IMR-90 (cell line): Measurements from ENCODE around the gene HSD17B8. TPM values are rescaled to one million over a fixed set of nuclear protein-coding genes. Genes with fewer than 3 reads are reported as not detected.
A peak's percentile ranks its signal among the peaks of the same experiment; 100 is the strongest.

ENCODE experiments used
- ATAC-seq: fragments of 200-7000 bp; cut with Tn5 transposase; 2 replicates; pipeline ENCODE4 v1.9.1; 2020; ENCODE audit warnings: low read depth, mild to moderate bottlenecking, moderate library complexity
- BruUV-seq: library from RNA; stranded (reverse); fragments of 400-500 nt; replicated peaks from 2 replicates; lab custom pipeline; 2021; lab: Mats Ljungman, UMichigan
- CTCF ChIA-PET: fragments of 300-600 bp; formaldehyde crosslinking; extraction: SDS; loops from one replicate; lab custom pipeline; 2021; ENCODE audit warnings: antibody characterized with exemption; lab: Yijun Ruan, JAX
- POLR2A ChIA-PET: fragments of 300-600 bp; sonication (Branson Sonifier 250); formaldehyde crosslinking; loops from one replicate; lab custom pipeline; 2022; ENCODE audit warnings: antibody characterized with exemption; ENCODE audit not compliant: unreplicated experiment; lab: Charles Lee
- DNase-seq: peaks from one replicate; pipeline ENCODE4 v3.0.0; 2013
- H2AFZ ChIP-seq: replicated peaks from 2 replicates; pipeline ENCODE3; 2013; ENCODE audit warnings: low read length, mild to moderate bottlenecking; ENCODE audit not compliant: poor library complexity
- H2AK5ac ChIP-seq: 2 replicates; pipeline ENCODE4 v1.6.1; 2013; ENCODE audit warnings: low read depth, low read length, inconsistent platforms
- H2AK9ac ChIP-seq: replicated peaks from 2 replicates; pipeline ENCODE3; 2013; ENCODE audit warnings: mild to moderate bottlenecking, low read depth, low read length, moderate library complexity; ENCODE audit not compliant: poor library complexity
- H2BK120ac ChIP-seq: 2 replicates; pipeline ENCODE4 v1.6.1; 2013; ENCODE audit warnings: low read depth, low read length, inconsistent platforms
- H2BK15ac ChIP-seq: 3 replicates; pipeline ENCODE4 v1.6.1; 2013; ENCODE audit warnings: low read depth, low read length, inconsistent platforms
- H2BK20ac ChIP-seq: 2 replicates; pipeline ENCODE4 v1.6.1; 2013; ENCODE audit warnings: low read depth, mild to moderate bottlenecking, inconsistent platforms, low read length, moderate library complexity
- H2BK5ac ChIP-seq: 2 replicates; pipeline ENCODE4 v1.6.1; 2013; ENCODE audit warnings: mild to moderate bottlenecking, low read depth, low read length, inconsistent platforms; ENCODE audit not compliant: poor library complexity, severe bottlenecking
- H3K14ac ChIP-seq: replicated peaks from 2 replicates; pipeline ENCODE4 v1.6.1; 2013; ENCODE audit warnings: low read depth, low read length, inconsistent platforms
- H3K18ac ChIP-seq: 2 replicates; pipeline ENCODE4 v1.6.1; 2013; ENCODE audit warnings: low read depth, low read length, control low read depth
- H3K23ac ChIP-seq: 2 replicates; pipeline ENCODE4 v1.6.1; 2013; ENCODE audit warnings: low read depth, low read length, inconsistent platforms
- H3K27ac ChIP-seq: 2 replicates; pipeline ENCODE4 v1.5.1; 2013; ENCODE audit warnings: mild to moderate bottlenecking, control low read depth, low read length; ENCODE audit not compliant: insufficient read depth
- H3K27me3 ChIP-seq: 2 replicates; pipeline ENCODE4 v1.6.1; 2013; ENCODE audit warnings: low read length; ENCODE audit not compliant: control insufficient read depth, insufficient read depth
- H3K36me3 ChIP-seq: 2 replicates; pipeline ENCODE4 v1.6.1; 2013; ENCODE audit warnings: low read length, mixed read lengths; ENCODE audit not compliant: control insufficient read depth, insufficient read depth
- H3K4ac ChIP-seq: 2 replicates; pipeline ENCODE4 v1.6.1; 2013; ENCODE audit warnings: low read depth, low read length, inconsistent platforms
- H3K4me1 ChIP-seq: 2 replicates; pipeline ENCODE4 v1.6.1; 2013; ENCODE audit warnings: low read length, mixed read lengths; ENCODE audit not compliant: control insufficient read depth, insufficient read depth
- H3K4me2 ChIP-seq: 2 replicates; pipeline ENCODE4 v1.6.1; 2013; ENCODE audit warnings: low read depth, mild to moderate bottlenecking, control low read depth, low read length, moderate library complexity
- H3K4me3 ChIP-seq: 2 replicates; pipeline ENCODE4 v1.5.1; 2013; ENCODE audit warnings: low read depth, mild to moderate bottlenecking, control low read depth, low read length, moderate library complexity; ENCODE audit not compliant: insufficient read depth
- H3K56ac ChIP-seq: 2 replicates; pipeline ENCODE4 v1.6.1; 2013; ENCODE audit warnings: low read length, inconsistent platforms; ENCODE audit not compliant: insufficient read depth; ENCODE audit errors: extremely low read depth
- H3K79me1 ChIP-seq, 2 experiments: 2 replicates each; pipeline ENCODE4 v1.6.1; 2013; ENCODE audit warnings: low read length in 2 of 2, inconsistent platforms in 1 of 2, low read depth in 1 of 2
- H3K9ac ChIP-seq: 2 replicates; pipeline ENCODE4 v1.6.1; 2013; ENCODE audit warnings: low read depth, low read length, control low read depth
- H3K9me1 ChIP-seq: 2 replicates; pipeline ENCODE4 v1.6.1; 2013; ENCODE audit warnings: low read length, inconsistent platforms; ENCODE audit not compliant: insufficient read depth
- H3K9me3 ChIP-seq: 2 replicates; pipeline ENCODE4 v1.6.1; 2013; ENCODE audit warnings: low read length; ENCODE audit not compliant: control insufficient read depth, insufficient read depth
- H4K20me1 ChIP-seq: 2 replicates; pipeline ENCODE4 v1.6.1; 2013; ENCODE audit warnings: low read length, inconsistent platforms; ENCODE audit not compliant: insufficient read depth
- H4K5ac ChIP-seq: 2 replicates; pipeline ENCODE4 v1.6.1; 2013; ENCODE audit warnings: mild to moderate bottlenecking, low read depth, low read length, control low read depth
- H4K8ac ChIP-seq, 2 experiments: 2 replicates each; pipeline ENCODE4 v1.6.1; 2013; ENCODE audit warnings: low read depth in 2 of 2, low read length in 2 of 2, control low read depth in 1 of 2, inconsistent platforms in 1 of 2
- H4K91ac ChIP-seq: 2 replicates; pipeline ENCODE4 v1.6.1; 2013; ENCODE audit warnings: low read depth, low read length, inconsistent platforms; ENCODE audit not compliant: insufficient read depth
- BHLHE40 ChIP-seq: fragments of 150-350 bp; IDR thresholded peaks from 2 replicates; pipeline ENCODE4 v1.6.1; 2016; ENCODE audit warnings: mild to moderate bottlenecking, low read depth, low read length
- CEBPB ChIP-seq: IDR thresholded peaks from 2 replicates; pipeline ENCODE4 v1.6.1; 2012; ENCODE audit warnings: low read depth, low read length, improper control_type of control experiment
- CHD1 ChIP-seq: IDR thresholded peaks from 2 replicates; pipeline ENCODE4 v1.6.1; 2012; ENCODE audit warnings: low read depth, low read length, improper control_type of control experiment
- FOS ChIP-seq: fragments of 150-350 bp; IDR thresholded peaks from 2 replicates; pipeline ENCODE4 v1.6.1; 2016; ENCODE audit warnings: low read depth, low read length
- MAFK ChIP-seq: IDR thresholded peaks from 2 replicates; pipeline ENCODE4 v1.6.1; 2012; ENCODE audit warnings: low read depth, low read length, improper control_type of control experiment
- MAZ ChIP-seq: IDR thresholded peaks from 2 replicates; pipeline ENCODE4 v1.6.1; 2012; ENCODE audit warnings: low read depth, mild to moderate bottlenecking, low read length, improper control_type of control experiment, moderate library complexity, borderline replicate concordance
- MXI1 ChIP-seq: IDR thresholded peaks from 2 replicates; pipeline ENCODE4 v1.6.1; 2012; ENCODE audit warnings: low read depth, mild to moderate bottlenecking, low read length, moderate library complexity, borderline replicate concordance
- NFE2L2 ChIP-seq: fragments of 150-350 bp; IDR thresholded peaks from 2 replicates; pipeline ENCODE4 v1.6.1; 2016; ENCODE audit warnings: low read depth, mild to moderate bottlenecking, low read length
- POLR2A ChIP-seq: IDR thresholded peaks from 2 replicates; pipeline ENCODE4 v1.6.1; 2012; ENCODE audit warnings: mild to moderate bottlenecking, low read depth, low read length
- RAD21 ChIP-seq: IDR thresholded peaks from 2 replicates; pipeline ENCODE4 v1.6.1; 2012; ENCODE audit warnings: low read length, improper control_type of control experiment
- RCOR1 ChIP-seq: IDR thresholded peaks from 2 replicates; pipeline ENCODE4 v1.6.1; 2012; ENCODE audit warnings: mild to moderate bottlenecking, low read length, improper control_type of control experiment; ENCODE audit not compliant: insufficient replicate concordance
- RFX5 ChIP-seq: IDR thresholded peaks from 2 replicates; pipeline ENCODE4 v1.8.0; 2012; ENCODE audit warnings: low read depth, mild to moderate bottlenecking, low read length, moderate library complexity
- SMC3 ChIP-seq: fragments of 150-350 bp; IDR thresholded peaks from 2 replicates; pipeline ENCODE4 v1.6.1; 2016; ENCODE audit warnings: low read depth, mild to moderate bottlenecking, antibody characterized with exemption, low read length, moderate library complexity
- WGBS, 2 experiments: methylation state at CpG; one replicate each; pipeline versions ENCODE4 v1.1.5 to v1.1.7; 2013; ENCODE audit warnings: missing lambda C conversion rate in 2 of 2; ENCODE audit not compliant: insufficient read length in 1 of 2; ENCODE audit errors: extremely low coverage in 2 of 2; 5-methylcytosine and 5-hydroxymethylcytosine counted together
- dilution Hi-C: fragments of 300-500 bp; cut with HindIII; formaldehyde crosslinking; loops from one replicate; pipeline ENCODE4 v1.14.3; 2018; ENCODE audit warnings: low sequenced_read_pairs; ENCODE audit not compliant: unreplicated experiment
- in situ Hi-C: fragments of 300-500 bp; cut with MboI; formaldehyde crosslinking; loops from 3 replicates; pipeline ENCODE4 v1.14.3; 2019; ENCODE audit warnings: low sequenced_read_pairs, inconsistent platforms, mixed read lengths
- intact Hi-C: fragments of 100-400 bp; cut with micrococcal nuclease; formaldehyde crosslinking; loops from 2 replicates; pipeline ENCODE4 v1.10.0; 2022
- polyA plus RNA-seq, 3 experiments: library from polyadenylated mRNA; depleted of rRNA; stranded (reverse); fragments of >200 nt; gene quantifications; 2 replicates each; pipeline ENCODE4 v1.2.3, GENCODE V29; 2012; ENCODE audit warnings: low replicate concordance in 1 of 3
- total RNA-seq: library from RNA; depleted of rRNA; stranded (reverse); fragments of >200 nt; gene quantifications from 2 replicates; pipeline ENCODE4 v1.2.3, GENCODE V29; 2012
- TF ChIP-seq, protein P1 (sequence below): fragments of 150-350 bp; IDR thresholded peaks from 2 replicates; pipeline ENCODE4 v1.6.1; 2017; ENCODE audit warnings: mild to moderate bottlenecking, antibody characterized with exemption, low read length, low read depth
- TF ChIP-seq, protein P2 (sequence below): conservative IDR thresholded peaks from 2 replicates; pipeline ENCODE4 v1.5.1; 2012; ENCODE audit warnings: mild to moderate bottlenecking, low read depth, low read length, improper control_type of control experiment
- TF ChIP-seq, protein P3 (sequence below): fragments of 150-350 bp; IDR thresholded peaks from 2 replicates; pipeline ENCODE4 v1.6.1; 2016; ENCODE audit warnings: low read depth, mild to moderate bottlenecking, low read length, moderate library complexity, borderline replicate concordance

Gene HSD17B8
- total and polyA plus RNA-seq, 2 of the 4 experiments (the other 2 are of a cell fraction): 1.6 to 4.3 TPM

DNA sequence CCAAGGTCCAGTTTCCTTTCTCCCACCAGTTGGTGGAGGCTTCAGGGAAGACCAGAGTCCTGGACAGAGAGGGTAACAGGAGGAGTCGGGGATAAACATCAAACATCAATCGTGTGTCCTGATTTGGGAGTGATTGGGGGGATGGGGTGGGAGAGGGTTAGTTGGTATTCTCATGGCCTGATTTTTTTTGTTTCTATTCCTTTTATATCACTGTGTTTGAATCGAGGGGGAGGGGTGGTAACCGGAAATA lies 365 bp upstream of the HSD17B8 start:
- no peak overlapping the region for H4K91ac ChIP-seq
- no peak overlapping the region for H4K5ac ChIP-seq
- no peak overlapping the region for H3K23ac ChIP-seq
- 0 out of 2 replicates have a peak overlapping the region, but pooled peaks have one; percentile 15 for H3K14ac ChIP-seq
- H4K8ac ChIP-seq: no peak overlapping the region
- POLR2A ChIA-PET: no interaction called here
- H2BK5ac ChIP-seq: peak overlapping the region; percentile 30
- no TSS peak for BruUV-seq
- WGBS, 2 experiments: no CpG with 5 or more reads among the region's 4 CpGs
- peaks cover 39% of the 10 kb centered on the region for H3K9me1 ChIP-seq
- peaks cover 34% of the 10 kb centered on the region for H3K4me1 ChIP-seq
- TF ChIP-seq SMC3: no peak
- no peak for TF ChIP-seq RCOR1
- no peak for TF ChIP-seq BHLHE40
- TF ChIP-seq MAFK: no peak
- TF ChIP-seq MAZ: no peak
- TF ChIP-seq CHD1: no peak
- TF ChIP-seq, protein P1, sequence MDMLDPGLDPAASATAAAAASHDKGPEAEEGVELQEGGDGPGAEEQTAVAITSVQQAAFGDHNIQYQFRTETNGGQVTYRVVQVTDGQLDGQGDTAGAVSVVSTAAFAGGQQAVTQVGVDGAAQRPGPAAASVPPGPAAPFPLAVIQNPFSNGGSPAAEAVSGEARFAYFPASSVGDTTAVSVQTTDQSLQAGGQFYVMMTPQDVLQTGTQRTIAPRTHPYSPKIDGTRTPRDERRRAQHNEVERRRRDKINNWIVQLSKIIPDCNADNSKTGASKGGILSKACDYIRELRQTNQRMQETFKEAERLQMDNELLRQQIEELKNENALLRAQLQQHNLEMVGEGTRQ: no peak
- no peak for TF ChIP-seq NFE2L2
- no peak for TF ChIP-seq RFX5
- TF ChIP-seq, protein P2, sequence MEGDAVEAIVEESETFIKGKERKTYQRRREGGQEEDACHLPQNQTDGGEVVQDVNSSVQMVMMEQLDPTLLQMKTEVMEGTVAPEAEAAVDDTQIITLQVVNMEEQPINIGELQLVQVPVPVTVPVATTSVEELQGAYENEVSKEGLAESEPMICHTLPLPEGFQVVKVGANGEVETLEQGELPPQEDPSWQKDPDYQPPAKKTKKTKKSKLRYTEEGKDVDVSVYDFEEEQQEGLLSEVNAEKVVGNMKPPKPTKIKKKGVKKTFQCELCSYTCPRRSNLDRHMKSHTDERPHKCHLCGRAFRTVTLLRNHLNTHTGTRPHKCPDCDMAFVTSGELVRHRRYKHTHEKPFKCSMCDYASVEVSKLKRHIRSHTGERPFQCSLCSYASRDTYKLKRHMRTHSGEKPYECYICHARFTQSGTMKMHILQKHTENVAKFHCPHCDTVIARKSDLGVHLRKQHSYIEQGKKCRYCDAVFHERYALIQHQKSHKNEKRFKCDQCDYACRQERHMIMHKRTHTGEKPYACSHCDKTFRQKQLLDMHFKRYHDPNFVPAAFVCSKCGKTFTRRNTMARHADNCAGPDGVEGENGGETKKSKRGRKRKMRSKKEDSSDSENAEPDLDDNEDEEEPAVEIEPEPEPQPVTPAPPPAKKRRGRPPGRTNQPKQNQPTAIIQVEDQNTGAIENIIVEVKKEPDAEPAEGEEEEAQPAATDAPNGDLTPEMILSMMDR: no peak
- no peak for TF ChIP-seq FOS
- no peak for TF ChIP-seq POLR2A
- TF ChIP-seq MXI1: no peak
- TF ChIP-seq CEBPB: no peak
- TF ChIP-seq RAD21: no peak
- TF ChIP-seq, protein P3, sequence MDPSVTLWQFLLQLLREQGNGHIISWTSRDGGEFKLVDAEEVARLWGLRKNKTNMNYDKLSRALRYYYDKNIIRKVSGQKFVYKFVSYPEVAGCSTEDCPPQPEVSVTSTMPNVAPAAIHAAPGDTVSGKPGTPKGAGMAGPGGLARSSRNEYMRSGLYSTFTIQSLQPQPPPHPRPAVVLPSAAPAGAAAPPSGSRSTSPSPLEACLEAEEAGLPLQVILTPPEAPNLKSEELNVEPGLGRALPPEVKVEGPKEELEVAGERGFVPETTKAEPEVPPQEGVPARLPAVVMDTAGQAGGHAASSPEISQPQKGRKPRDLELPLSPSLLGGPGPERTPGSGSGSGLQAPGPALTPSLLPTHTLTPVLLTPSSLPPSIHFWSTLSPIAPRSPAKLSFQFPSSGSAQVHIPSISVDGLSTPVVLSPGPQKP: no peak
- no peak overlapping the region for H3K56ac ChIP-seq
- no peak overlapping the region for H3K27ac ChIP-seq
- H2BK20ac ChIP-seq: no peak overlapping the region
- no peak overlapping the region for H3K4ac ChIP-seq
- ATAC-seq (no peak), DNase-seq (no peak)
- no peaks in the 10 kb centered on the region for H3K9me3 ChIP-seq
- peaks cover 14 to 85% of the 10 kb centered on the region in 2 experiments; a peak in 3 of 4 replicates for H3K79me1 ChIP-seq
- H3K4me3 ChIP-seq: no peak overlapping the region
- no peak overlapping the region for H3K9ac ChIP-seq
- no peak overlapping the region; the same call in 1 of the 2 replicates for H2AK5ac ChIP-seq
- in situ Hi-C loops: no loop called here
- dilution Hi-C loops: no loop called here
- intact Hi-C loops: no loop called here
- H3K4me2 ChIP-seq: peak overlapping the region; percentile 11; the same call in 1 of the 2 replicates
- H2BK15ac ChIP-seq: no peak overlapping the region
- no peak overlapping the region for H3K18ac ChIP-seq
- H2AK9ac ChIP-seq: peak overlapping the region; percentile 20
- no peaks in the 10 kb centered on the region for H3K27me3 ChIP-seq
- peaks cover 35% of the 10 kb centered on the region; the same call in 1 of the 2 replicates for H4K20me1 ChIP-seq
- no peak overlapping the region for H2AFZ ChIP-seq
- H2BK120ac ChIP-seq: no peak overlapping the region
- peaks cover 26% of the 10 kb centered on the region for H3K36me3 ChIP-seq
- CTCF ChIA-PET: no interaction called here
